DMS53 treated with DMSO at 0.1 percent for 48 hours (cell line): Measurements from ENCODE around the gene ATP8B4.

Source experiments
- DNase-seq: peaks from one replicate; lab custom pipeline; 2025; ENCODE audit not compliant: unreplicated experiment; lab: John Stamatoyannopoulos, UW

ATP8B4 gene

GRCh38 chr15:49824775-49825099 lies 294.3 kb downstream of the ATP8B4 start:
- DNase-seq: no peak

- no peak for DNase-seq
Observed at GRCh38 chr15:49823987-49824774, 294.9 kb downstream of the ATP8B4 start.

- no peak for DNase-seq
Observed at GRCh38 chr15:49817100-49817499, 301.9 kb downstream of the ATP8B4 start.

GRCh38 chr15:49815950-49816349 lies 303.1 kb downstream of the ATP8B4 start:
- no peak for DNase-seq

GRCh38 chr15:49815526-49815925 lies 303.5 kb downstream of the ATP8B4 start:
- DNase-seq: no peak

- no peak for DNase-seq
Observed at GRCh38 chr15:49814709-49815108, 304.3 kb downstream of the ATP8B4 start.

GRCh38 chr15:49813625-49814024 lies 305.4 kb downstream of the ATP8B4 start:
- no peak for DNase-seq

GRCh38 chr15:49810720-49811119 lies 308.3 kb downstream of the ATP8B4 start:
- no peak for DNase-seq

GRCh38 chr15:49809894-49810609 lies 309.0 kb downstream of the ATP8B4 start:
- DNase-seq: no peak

GRCh38 chr15:49808341-49808740 lies 310.7 kb downstream of the ATP8B4 start:
- no peak for DNase-seq
